Stimulated activated CD4-positive, alpha-beta T cell treated with anti-CD3 and anti-CD28 coated beads, TNF-alpha, amount 100 ng/mL, for 48 hours (primary cell): ENCODE data around the gene HIC1.

Experiments
- DNase-seq, 3 donors: peaks; one replicate each; pipeline ENCODE4 v3.0.0-alpha.2; 2020; ENCODE audit warnings: low read depth in 3 of 3

The HIC1 gene

GRCh38 chr17:2102931-2103809 lies 48.3 kb downstream of the HIC1 start:
- no peak for DNase-seq

GRCh38 chr17:2105663-2106062 lies 50.8 kb downstream of the HIC1 start:
- DNase-seq = no peak

GRCh38 chr17:2106308-2106955 lies 51.5 kb downstream of the HIC1 start:
- no peak for DNase-seq

GRCh38 chr17:2107050-2107449 lies 52.1 kb downstream of the HIC1 start:
- DNase-seq = no peak

- no peak for DNase-seq
These were observed 52.6 kb downstream of the HIC1 start for GRCh38 chr17:2107506-2107905.

- no peak for DNase-seq
These were observed 53.3 kb downstream of the HIC1 start for GRCh38 chr17:2108170-2108569.

GRCh38 chr17:2110436-2110835 lies 55.5 kb downstream of the HIC1 start:
- DNase-seq = no peak

- no peak for DNase-seq
These were observed 56.8 kb downstream of the HIC1 start for GRCh38 chr17:2111691-2112090.
